GM18951 (cell line): Measurements from ENCODE around the gene DNAI2.
"Not testable (repeated sequence)": the region's sequence is repeated elsewhere in the genome, so short reads cannot be mapped to it uniquely, and the experiment has no call there.

Experiments used
- POLR2A ChIP-seq: IDR thresholded peaks from 4 replicates; pipeline ENCODE4 v1.6.1; 2011; ENCODE audit warnings: mild to moderate bottlenecking; ENCODE audit not compliant: insufficient read length, insufficient read depth; ENCODE audit errors: extremely low read depth
- in situ Hi-C: fragments of 300-500 bp; cut with MboI; formaldehyde crosslinking; loops from one replicate; pipeline ENCODE4 v1.12.0; 2022; ENCODE audit warnings: low sequenced_read_pairs, mixed read lengths, inconsistent platforms; ENCODE audit not compliant: unreplicated experiment

Gene DNAI2

DNA sequence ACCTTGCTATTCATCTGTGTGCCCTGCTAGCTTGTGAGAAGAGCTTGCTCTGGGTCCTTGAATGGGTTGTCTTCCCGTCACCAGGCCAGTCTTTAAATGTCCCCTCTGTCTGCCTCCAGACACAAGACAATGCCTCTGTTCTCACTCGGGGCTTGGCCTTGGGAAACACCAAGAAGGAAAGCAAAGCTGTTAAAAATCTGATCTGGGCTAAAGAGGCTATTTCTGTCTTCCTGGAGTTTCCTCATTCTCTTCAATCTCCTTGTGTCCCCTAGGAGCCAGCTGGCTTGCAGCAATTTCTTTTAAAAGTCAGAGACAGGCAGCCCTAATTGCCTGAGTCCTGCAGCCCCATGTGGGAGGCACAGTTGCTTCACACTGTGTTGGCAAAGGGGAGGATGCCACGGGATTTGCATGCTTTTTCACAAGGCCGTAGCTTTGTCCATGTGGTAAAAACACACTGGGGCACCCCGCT lies 2.5 kb downstream of the DNAI2 start:
- TF ChIP-seq POLR2A, result no peak
- in situ Hi-C loops, result no loop called here

DNA sequence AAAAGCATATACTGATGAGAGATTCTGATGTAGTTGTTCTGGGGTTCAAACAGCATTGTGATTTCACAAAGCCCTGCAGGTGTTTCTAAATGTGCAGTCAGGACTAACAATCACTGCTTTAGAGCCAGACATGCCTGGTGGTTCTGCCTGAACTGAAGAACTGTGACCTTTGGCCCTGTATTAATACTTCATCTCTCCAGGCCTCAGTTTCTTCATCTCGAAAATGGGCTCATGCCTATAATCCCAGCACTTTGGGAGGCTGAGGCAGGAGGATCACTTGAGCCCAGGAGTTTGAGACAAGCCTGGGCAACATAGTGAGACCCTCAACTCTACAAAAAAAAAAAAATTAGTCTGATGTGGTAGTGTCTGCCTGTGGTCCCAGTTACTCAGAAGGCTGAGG lies 3.9 kb downstream of the DNAI2 start:
- in situ Hi-C loops, result no loop called here
- no peak for TF ChIP-seq POLR2A

DNA sequence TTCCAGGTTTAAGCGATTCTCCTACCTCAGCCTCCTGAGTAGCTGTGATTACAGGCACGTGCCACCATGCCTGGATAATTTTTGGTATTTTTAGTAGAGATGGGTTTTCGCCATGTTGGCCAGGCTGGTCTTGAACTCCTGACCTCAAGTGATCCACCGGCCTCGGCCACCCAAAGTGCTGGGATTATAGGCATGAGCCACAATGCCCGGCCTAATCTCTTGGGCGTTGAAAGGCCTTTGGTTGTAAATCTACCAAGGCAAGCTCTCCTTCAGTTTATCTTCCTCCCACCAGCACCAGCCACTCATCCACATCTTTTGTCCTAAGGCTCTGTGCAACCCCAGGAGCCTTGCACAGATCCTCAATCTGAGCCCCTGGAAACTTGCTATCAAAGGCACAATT lies 5.6 kb downstream of the DNAI2 start:
- in situ Hi-C loops, result not testable (repeated sequence)

DNA sequence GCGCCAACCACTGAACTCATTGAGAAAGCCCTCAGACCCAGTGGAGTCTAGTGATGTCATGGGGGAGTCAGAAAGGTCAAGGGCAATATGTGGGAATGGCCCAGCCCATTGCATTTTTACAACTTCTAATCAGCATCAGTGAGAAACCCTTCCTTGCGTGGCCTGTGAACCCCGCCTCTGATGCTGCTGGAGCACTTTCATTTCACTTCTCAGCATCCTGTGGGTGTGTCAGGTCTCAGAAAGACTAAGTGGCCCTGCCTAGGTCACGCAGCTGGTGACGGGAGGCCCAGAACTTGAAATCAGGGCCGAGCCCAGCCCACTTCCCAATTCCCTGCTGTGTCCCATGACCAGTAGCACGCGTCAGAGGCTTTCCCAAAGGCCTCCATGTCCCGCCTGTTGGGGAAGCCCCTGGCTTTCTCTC lies 6.1 kb downstream of the DNAI2 start:
- in situ Hi-C loops, result no loop called here

DNA sequence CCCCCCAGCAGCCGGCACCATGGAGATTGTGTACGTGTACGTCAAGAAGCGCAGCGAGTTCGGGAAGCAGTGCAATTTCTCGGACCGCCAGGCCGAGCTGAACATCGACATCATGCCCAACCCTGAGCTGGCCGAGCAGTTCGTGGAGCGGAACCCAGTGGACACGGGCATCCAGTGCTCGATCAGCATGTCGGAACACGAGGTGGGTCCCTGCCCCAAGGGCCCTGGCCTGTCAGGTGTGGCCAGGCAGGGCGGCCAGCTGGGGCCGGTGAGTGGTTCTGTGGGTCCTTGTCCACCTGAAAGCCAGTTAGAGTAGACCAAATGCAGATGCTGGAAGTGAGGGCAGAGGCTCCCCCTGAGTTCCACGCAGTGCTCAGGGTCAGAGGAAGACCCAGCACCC lies 7.8 kb downstream of the DNAI2 start:
- in situ Hi-C loops, result no loop called here
- TF ChIP-seq POLR2A, result no peak

More for the DNA sequence above, 6.1 kb downstream of the DNAI2 start:
- TF ChIP-seq POLR2A, result no peak

DNA sequence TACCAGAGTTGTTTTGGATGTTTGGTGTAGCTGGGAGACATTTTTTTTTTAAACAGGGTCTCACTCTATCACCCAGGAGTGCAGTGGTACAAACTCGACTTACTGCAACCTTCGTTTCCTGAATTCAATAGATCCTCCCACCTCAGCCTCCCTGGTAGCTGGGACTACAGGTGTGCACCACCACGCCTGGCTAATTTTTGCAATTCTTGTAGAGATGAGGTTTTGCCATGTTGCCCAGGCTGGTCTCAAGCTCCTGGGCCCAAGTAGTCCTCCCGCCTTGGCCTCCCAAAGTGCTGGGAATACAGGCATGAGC lies 8.2 kb downstream of the DNAI2 start:
- in situ Hi-C loops, result not testable (repeated sequence)

DNA sequence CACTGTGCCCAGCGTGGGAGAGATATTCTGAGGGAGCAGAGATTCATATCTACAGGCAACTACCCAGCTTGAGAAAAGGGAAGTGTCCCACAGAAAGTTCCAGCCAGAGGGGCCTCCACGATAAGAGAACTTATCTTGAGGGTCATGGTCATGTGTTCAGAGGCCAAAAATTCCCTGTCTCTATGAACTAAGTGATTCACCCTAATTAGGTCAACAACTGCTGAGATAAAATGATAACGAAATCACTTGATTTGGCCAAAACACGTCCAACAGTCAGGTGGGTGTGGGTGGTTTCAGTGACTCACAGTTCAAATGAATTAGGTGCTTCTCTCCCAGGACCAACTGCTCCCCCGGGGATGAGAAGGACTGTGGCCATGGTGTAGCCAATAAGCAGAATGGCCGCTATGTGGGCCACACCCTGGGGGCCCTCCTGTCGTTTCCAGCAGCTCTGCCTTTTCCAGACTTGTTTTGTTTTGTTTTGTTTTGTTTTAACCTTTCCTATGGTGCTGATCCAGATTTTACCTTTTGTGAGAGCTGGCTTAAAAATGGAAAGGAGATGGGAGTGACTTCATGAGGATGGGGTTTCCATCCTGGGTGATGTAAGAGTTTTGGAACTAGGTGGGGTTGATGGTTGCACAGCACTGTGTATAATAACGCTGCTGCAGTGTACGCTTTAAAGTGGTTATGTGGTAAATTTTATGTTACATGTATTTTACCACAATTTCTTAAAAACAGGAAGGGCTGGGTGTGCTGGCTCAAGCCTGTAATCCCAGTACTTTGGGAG lies 8.7 kb downstream of the DNAI2 start:
- in situ Hi-C loops, result no loop called here
- no peak for TF ChIP-seq POLR2A

DNA sequence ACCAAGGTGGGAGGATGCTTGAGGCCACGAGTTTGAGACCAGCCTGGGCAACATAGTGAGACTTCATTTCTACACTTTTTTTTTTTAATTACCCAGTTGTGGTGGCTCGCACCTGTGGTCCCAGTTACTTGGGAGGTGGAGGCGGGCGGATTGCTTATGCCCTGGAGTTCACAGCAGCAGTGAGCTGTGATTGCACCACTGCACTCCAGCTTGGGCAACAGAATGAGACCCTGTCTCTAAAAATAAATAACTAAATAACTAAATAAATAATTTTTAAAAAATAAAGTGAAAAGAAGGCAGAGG lies 9.3 kb downstream of the DNAI2 start:
- no peak for TF ChIP-seq POLR2A
- in situ Hi-C loops, result no loop called here

DNA sequence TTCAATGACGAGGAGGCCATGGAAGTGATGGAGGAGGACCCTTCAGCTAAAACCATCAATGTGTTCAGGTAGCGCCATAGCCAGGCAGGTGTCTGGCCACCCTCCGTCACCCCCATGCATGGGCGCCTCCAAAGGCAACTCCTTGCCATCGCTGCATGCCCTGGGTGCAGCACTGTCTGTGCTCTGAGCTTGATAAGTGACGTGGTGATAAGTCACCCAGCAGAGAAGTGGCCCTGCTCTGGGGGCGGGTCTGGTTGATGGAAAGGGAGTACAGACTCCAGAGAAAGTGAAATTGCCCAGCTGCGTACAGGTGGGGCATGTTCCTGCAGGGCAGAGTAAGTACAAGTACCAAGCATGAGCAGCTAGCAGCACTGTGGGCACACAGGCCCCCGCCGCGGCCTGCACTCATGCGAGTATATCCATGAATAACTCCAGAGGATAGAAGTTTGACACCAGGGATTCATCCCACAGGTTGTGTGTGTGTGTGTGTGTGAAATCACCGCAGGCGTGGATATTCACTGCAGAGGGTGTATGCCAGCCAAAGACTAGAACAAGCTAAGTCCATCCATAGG lies 13.1 kb downstream of the DNAI2 start:
- in situ Hi-C loops, result no loop called here

DNA sequence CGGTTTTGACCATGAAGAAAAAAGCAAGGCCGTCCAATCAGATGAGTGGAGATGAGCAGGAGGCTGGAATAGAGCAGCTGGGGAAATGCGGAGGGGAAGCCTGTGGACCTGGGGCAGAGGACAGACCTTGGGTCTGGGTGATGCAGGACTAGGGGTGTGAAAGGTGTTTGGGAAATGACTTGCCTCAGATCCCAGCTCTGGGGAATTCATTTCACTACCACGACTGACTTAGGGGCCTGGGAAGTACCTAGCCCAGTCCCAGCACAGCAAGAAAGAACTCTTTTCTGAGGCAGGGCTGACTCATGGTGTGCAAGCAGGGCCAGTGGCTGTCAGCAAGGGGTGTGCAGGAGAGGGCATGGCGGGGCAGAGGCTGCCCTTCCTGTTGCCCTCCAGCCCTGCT lies 14.8 kb downstream of the DNAI2 start:
- no peak for TF ChIP-seq POLR2A
- in situ Hi-C loops, result no loop called here

More for the DNA sequence above, 13.1 kb downstream of the DNAI2 start:
- no peak for TF ChIP-seq POLR2A

DNA sequence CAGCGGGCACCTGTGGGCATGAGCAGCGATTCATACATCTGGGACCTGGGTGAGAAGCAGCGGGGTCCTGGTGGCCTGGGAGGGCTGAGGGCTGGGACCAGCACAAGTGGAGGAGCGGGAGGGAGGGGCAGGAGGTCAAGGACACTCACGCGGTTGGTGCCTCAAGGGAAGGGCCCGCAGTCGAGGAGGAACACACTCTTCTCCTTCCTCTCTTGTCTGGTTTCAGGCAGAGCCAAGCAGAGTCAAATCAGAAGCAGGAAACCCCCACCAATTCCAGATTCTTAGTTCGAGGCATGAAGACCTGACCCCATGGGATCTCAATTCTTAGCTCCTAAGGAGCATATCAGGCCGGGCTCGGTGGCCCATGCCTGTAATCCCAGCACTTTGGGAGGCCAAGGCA lies 15.7 kb downstream of the DNAI2 start:
- in situ Hi-C loops, result no loop called here
- TF ChIP-seq POLR2A, result no peak

DNA sequence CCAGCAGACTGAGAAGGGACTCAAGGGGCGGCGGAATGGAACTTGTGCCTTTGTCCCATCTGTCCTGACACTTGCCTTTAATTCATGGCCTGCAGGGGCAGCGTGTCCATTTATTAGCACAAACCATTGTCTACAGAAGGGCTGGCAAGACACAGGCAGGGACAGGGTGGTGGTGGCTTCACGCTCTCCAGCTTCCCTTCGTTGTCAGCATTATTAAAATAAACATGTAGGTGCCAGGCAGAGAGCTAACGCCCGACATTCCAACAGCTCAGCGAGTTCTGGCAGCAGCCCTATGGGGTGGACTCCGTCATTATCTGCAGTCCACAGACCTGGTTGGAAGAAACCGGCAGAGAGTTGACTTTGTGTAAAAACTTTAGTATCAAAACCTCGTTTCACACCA lies 16.3 kb downstream of the DNAI2 start:
- in situ Hi-C loops, result no loop called here

DNA sequence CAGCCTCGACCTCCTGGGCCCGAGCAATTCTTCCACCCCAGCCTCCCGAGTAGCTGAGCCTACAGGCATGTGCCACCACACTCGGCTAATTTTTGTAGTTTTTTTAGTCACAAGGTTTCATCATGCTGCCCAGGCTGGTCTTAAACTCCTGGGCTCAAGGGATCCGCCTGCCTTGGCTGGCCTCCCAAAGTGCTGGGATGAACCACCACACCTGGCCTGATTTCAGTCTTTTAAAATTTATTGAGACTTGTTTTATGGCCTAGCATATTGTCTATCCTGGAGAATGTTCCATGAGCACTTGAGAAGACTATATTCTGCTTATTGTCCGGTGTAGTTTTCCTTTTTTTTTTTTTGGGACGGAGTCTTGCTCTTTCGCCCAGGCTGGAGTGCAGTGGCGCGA lies 18.5 kb downstream of the DNAI2 start:
- TF ChIP-seq POLR2A, result no peak
- in situ Hi-C loops, result no loop called here

More for the DNA sequence above, 16.3 kb downstream of the DNAI2 start:
- no peak for TF ChIP-seq POLR2A

DNA sequence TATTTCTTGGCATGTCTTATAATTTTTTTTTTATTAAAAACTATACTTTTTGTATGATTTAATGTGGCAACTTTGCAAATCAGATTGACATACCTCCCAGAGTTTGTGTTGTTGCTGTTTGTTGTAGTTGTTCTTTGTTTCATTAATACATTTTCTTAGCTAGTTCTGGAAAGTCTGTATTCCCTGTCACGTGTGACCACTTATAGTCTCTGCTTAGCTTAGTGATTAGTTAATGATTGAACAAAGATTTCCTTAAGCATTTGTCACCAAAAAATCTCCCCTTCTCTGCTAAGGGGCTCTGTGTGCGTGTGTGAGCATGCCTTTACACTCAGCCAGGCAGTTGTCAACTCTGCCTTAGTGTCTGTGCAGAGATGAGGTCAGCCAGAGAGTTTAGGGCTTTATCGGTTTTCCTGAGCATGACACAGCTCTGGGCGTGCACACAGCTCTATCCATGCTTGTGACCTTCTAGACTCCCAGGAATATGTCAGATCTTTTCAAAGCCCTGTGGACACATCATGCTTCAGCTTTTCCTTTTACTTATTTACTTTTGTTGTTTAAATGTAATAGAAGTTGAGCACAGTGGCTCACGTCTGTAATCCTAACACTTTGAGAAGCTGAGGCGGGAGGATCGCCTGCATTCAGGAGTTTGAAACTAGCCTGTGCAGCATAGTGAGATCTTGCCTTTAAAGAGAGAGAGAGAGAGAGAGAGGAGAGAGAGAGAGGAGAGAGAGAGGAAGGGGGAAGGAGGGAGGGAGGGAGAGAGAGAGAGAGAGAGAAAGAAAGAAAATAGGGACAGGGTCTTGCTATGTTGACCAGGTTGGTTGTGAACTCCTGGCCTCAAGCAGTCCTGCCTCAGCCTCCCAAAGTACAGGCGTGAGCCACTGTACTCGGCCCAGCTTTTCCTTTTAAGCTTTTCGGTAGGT lies 21.9 kb downstream of the DNAI2 start:
- no peak for TF ChIP-seq POLR2A
- in situ Hi-C loops, result no loop called here
